ENCODE data around the gene SAMD8. TPM values are rescaled to one million over a fixed set of nuclear protein-coding genes. Genes with fewer than 3 reads are reported as not detected.
"Not testable (repeated sequence)": the region's sequence is repeated elsewhere in the genome, so short reads cannot be mapped to it uniquely, and the experiment has no call there.

Gene SAMD8
- polyA plus RNA-seq, 1 experiment, result 32.2 TPM

DNA sequence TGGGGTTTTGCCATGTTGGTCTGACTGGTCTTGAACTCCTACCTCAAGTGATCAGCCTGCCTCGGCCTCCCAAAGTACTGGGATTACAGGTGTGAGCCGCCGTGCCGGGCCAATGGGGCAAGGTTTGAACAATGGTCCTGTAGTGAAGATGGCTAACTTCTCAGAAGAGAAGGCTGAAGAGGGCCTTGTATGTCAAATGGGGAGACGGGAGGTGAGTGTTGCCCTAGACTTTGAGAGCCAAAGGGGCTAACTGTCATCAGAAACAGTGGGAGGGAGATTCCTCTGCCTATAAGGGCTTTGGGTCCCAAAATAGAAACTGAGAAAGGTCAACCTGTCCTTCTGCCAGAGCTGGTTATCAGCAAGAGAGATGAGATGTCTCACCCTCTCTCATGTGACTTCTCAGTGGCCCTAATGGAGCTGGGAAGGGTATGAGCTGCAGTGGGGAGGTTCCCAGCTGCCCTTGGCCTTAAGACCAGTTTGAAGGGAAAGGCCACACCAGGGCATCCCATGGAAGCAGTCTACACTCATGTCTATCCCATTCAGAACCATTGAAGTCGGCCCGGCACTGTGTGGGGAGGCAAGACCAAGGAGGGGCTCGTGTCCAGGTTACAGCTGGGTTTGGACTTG, 1.3 kb upstream of the SAMD8 start:
- H3K27ac ChIP-seq (ENCODE audit: low read depth, low read length), result peak overlapping the region; percentile 85
- H3K27me3 ChIP-seq (ENCODE audit: control insufficient read depth, insufficient read depth, low read length), result no peaks in the 10 kb centered on the region
- POLR2A ChIA-PET, result no interaction called here
- DNase-seq (ENCODE audit: low read depth, low spot score), result no peak
- peaks cover 3% of the 10 kb centered on the region; the same call in 1 of the 2 replicates for H3K9me3 ChIP-seq (ENCODE audit: control insufficient read depth, insufficient read depth, low read length)
- CTCF ChIA-PET, result interaction anchor here (0.6 to 2.7 kb wide), 6 partner anchors 14 to 918 kb away, joined by 3 to 10 read pairs (median 4); partner anchors contain the start of gene COMTD1
- TF ChIP-seq, protein P1, sequence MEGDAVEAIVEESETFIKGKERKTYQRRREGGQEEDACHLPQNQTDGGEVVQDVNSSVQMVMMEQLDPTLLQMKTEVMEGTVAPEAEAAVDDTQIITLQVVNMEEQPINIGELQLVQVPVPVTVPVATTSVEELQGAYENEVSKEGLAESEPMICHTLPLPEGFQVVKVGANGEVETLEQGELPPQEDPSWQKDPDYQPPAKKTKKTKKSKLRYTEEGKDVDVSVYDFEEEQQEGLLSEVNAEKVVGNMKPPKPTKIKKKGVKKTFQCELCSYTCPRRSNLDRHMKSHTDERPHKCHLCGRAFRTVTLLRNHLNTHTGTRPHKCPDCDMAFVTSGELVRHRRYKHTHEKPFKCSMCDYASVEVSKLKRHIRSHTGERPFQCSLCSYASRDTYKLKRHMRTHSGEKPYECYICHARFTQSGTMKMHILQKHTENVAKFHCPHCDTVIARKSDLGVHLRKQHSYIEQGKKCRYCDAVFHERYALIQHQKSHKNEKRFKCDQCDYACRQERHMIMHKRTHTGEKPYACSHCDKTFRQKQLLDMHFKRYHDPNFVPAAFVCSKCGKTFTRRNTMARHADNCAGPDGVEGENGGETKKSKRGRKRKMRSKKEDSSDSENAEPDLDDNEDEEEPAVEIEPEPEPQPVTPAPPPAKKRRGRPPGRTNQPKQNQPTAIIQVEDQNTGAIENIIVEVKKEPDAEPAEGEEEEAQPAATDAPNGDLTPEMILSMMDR (IDR thresholded peaks at IDR 0.05; ENCODE audit: low read depth, low read length), result no peak
- H3K4me3 ChIP-seq (ENCODE audit: low read depth, low read length), result no peak overlapping the region

GRCh38 chr10:75111907-75112679, 637 bp downstream of the SAMD8 start:
- POLR2A ChIA-PET, result interaction anchor here (0.6 to 1.5 kb wide), 7 partner anchors 17 to 853 kb away, joined by 3 to 11 read pairs (median 4); partner anchors contain the start of genes COMTD1 and VDAC2
- peak; percentile 15 for DNase-seq (ENCODE audit: low read depth, low spot score)
- H3K4me3 ChIP-seq (ENCODE audit: low read depth, low read length), result peak overlapping the region; percentile 93

DNA sequence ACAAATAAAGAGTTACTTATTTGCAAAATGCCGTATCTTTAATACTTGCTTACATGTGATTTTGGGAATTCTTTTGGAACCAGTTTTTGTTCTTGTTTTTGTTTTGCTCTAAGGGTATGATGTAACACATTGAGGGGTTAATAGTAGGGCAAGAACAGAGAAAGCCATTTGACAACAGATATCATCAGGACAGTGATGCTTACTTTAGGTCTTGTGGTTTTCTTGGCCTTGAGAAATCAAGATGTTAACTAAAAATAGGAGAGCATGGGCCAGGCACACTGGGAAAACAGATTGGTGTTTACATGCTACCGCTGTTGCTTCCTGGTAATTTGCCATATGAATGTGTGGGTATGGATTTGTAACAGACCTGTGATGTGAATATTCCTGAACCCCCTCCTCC, 3.7 kb downstream of the SAMD8 start:
- ChIA-PET POLR2A (no interaction called here), CTCF (interaction anchor here (1.0 to 2.0 kb wide), 3 partner anchors 115 to 121 kb away, joined by 4 to 11 read pairs (median 11); partner anchors contain the start of gene COMTD1)
- DNase-seq (ENCODE audit: low read depth, low spot score), result no peak
- TF ChIP-seq, protein P1 (IDR thresholded peaks at IDR 0.05; ENCODE audit: low read depth, low read length), result no peak
- Histone ChIP-seq H3K4me3 (ENCODE audit: low read depth, low read length) (no peak overlapping the region), H3K27ac (ENCODE audit: low read depth, low read length) (no peak overlapping the region), H3K9me3 (ENCODE audit: control insufficient read depth, insufficient read depth, low read length) (peaks cover 3% of the 10 kb centered on the region; the same call in 1 of the 2 replicates), H3K27me3 (ENCODE audit: control insufficient read depth, insufficient read depth, low read length) (no peaks in the 10 kb centered on the region)

More at GRCh38 chr10:75111907-75112679, 637 bp downstream of the SAMD8 start:
- TF ChIP-seq, protein P1 (IDR thresholded peaks at IDR 0.05; ENCODE audit: low read depth, low read length), result no peak
- CTCF ChIA-PET, result interaction anchor here (0.8 to 2.7 kb wide), 5 partner anchors 14 to 124 kb away, joined by 3 to 10 read pairs (median 3); partner anchors contain the start of gene COMTD1
- Histone ChIP-seq H3K9me3 (ENCODE audit: control insufficient read depth, insufficient read depth, low read length) (peaks cover 3% of the 10 kb centered on the region; the same call in 1 of the 2 replicates), H3K27ac (ENCODE audit: low read depth, low read length) (peak overlapping the region; percentile 93), H3K27me3 (ENCODE audit: control insufficient read depth, insufficient read depth, low read length) (no peaks in the 10 kb centered on the region)

- DNase-seq (ENCODE audit: low read depth, low spot score); POLR2A ChIA-PET: not testable (repeated sequence)
- CTCF ChIA-PET, result interaction anchor here (0.6 kb wide), 1 partner anchor 67 kb away, joined by 8 read pairs; no protein-coding TSS in a partner anchor
Measured at GRCh38 chr10:75116941-75117775, 5.7 kb downstream of the SAMD8 start.

DNA sequence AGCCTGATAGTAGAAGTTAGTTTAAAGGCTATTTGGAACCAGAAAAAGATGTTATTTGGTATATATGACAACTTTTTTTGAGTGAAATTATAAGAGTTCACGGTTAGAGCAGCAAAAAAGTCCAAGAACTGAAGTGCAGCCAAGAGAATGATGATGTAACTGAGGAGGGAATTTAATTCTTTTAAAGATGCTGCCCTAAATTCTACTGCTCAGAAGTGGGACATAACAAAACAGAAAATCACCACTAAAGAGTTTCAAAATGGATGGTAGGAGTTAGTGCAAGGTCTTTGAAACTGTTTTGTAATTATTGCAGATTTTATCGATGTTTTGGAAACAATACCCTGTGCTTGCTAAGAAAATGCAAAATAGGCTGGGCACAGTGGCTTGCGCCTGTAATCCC, 6.5 kb downstream of the SAMD8 start:
- H3K27ac ChIP-seq (ENCODE audit: low read depth, low read length), result no peak overlapping the region
- no peaks in the 10 kb centered on the region for H3K27me3 ChIP-seq (ENCODE audit: control insufficient read depth, insufficient read depth, low read length)
- ChIA-PET CTCF (no interaction called here), POLR2A (interaction anchor here (0.6 kb wide), 1 partner anchor 25 kb away, joined by 3 read pairs; no protein-coding TSS in a partner anchor)
- no peak overlapping the region for H3K4me3 ChIP-seq (ENCODE audit: low read depth, low read length)
- DNase-seq (ENCODE audit: low read depth, low spot score), result no peak
- TF ChIP-seq, protein P1 (IDR thresholded peaks at IDR 0.05; ENCODE audit: low read depth, low read length), result no peak
- no peaks in the 10 kb centered on the region for H3K9me3 ChIP-seq (ENCODE audit: control insufficient read depth, insufficient read depth, low read length)

More at GRCh38 chr10:75116941-75117775, 5.7 kb downstream of the SAMD8 start:
- not testable (repeated sequence) for H3K9me3 ChIP-seq (ENCODE audit: control insufficient read depth, insufficient read depth, low read length); H3K4me3 ChIP-seq (ENCODE audit: low read depth, low read length); H3K27ac ChIP-seq (ENCODE audit: low read depth, low read length); H3K27me3 ChIP-seq (ENCODE audit: control insufficient read depth, insufficient read depth, low read length)

DNA sequence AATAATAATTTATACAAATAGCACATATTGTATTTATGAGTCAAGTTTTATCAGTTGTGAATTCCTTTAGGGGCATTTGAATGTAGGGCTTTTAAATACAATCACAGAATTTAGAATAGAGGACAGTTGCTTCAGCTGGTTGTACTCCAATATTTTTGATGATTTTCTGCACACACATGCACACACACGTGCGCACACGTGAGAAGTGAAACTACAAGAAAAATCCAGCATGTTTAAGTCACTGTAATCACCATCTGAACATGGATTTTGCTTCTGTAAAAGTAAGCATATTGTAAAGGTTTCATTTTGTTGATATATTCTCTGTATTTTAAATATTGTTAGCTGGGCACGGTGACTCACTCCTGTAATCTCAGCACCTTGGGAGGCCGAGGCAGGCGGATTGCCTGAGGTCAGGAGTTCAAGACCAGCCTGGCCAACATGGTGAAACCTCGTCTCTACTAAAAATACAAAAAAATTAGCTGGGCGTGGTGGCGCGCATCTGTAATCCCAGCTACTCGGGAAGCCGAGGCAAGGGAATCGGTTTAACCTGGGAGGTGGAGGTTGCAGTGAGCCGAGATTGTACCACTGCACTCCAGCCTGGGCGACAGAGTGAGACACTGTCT, 8.1 kb downstream of the SAMD8 start:
- CTCF ChIA-PET, result interaction anchor here (0.8 kb wide), 1 partner anchor 8 kb away, joined by 3 read pairs; no protein-coding TSS in a partner anchor
- DNase-seq (ENCODE audit: low read depth, low spot score); POLR2A ChIA-PET; H3K27me3 ChIP-seq (ENCODE audit: control insufficient read depth, insufficient read depth, low read length); H3K27ac ChIP-seq (ENCODE audit: low read depth, low read length); H3K4me3 ChIP-seq (ENCODE audit: low read depth, low read length); H3K9me3 ChIP-seq (ENCODE audit: control insufficient read depth, insufficient read depth, low read length): not testable (repeated sequence)

Data from AG04450 (cell line).